T-helper 1 cell treated with Interleukin-12 subunit alpha and Interleukin-12 subunit beta and Interleukin-4 antibody, amounts not matched to agents 30 μg/mL and 1 μg/mL, for 36 hours (primary cell): ENCODE data around the gene PRUNE1.

Experiments
- H3K27ac Mint-ChIP-seq: one replicate; pipeline ENCODE4 v1.8.0; 2021; ENCODE audit warnings: mild to moderate bottlenecking, mixed read lengths
- H3K27me3 Mint-ChIP-seq: one replicate; pipeline ENCODE4 v1.8.0; 2021; ENCODE audit warnings: low read depth, mixed read lengths
- H3K36me3 Mint-ChIP-seq: one replicate; pipeline ENCODE4 v1.8.0; 2021; ENCODE audit warnings: low read depth, mixed read lengths
- H3K4me1 Mint-ChIP-seq: one replicate; pipeline ENCODE4 v1.8.0; 2021; ENCODE audit warnings: low read depth, mixed read lengths
- H3K4me3 Mint-ChIP-seq: one replicate; pipeline ENCODE4 v1.8.0; 2021; ENCODE audit warnings: mild to moderate bottlenecking, moderate library complexity, mixed read lengths
- H3K9me3 Mint-ChIP-seq: one replicate; pipeline ENCODE4 v1.8.0; 2021; ENCODE audit warnings: mixed read lengths

The PRUNE1 gene

DNA sequence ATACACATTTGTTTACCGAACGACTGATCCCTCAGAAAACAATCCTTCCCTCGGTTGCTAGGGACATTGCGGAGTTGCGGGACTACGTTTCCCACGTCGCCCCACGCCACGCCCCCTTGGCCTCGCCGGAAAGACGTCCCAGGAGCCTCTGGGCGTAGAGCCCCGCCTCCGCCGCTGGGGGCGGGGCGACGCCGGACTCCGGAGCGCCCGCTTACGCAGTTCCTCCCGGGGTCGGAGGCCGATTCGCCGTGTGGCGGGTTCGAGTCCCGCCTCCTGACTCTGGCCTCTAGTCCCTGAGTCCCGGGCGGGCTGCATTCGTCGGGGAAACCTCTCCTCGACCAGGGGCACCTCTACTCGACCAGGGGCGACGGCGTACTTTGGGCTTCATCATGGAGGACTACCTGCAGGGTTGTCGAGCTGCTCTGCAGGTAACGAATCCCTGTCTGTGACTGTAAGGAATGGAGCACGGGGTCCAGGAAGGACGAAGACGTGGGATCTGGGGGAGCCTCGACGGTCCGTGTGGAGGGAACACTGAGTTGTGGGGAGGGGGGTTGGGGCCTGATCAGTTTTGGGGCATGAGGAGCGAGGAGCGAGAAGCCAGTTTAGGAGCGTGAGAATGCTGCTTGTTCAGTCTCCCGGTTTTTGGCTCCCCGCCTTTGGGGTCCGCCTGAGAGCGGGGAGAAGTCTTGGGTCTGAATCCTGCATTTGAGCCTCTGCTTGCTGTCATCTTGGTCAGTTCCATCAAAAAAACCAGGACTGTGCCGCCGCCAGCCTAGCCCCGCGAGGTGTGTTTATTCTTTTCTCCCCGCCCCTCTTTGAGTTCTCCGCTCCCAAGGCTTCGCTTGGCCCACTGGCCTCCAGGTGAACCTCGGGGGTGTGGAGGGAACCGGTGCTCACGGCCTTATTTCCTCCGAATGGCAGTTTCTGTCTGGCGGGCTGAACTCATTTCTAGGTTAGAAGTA is at the start of gene PRUNE1:
Gene PRUNE1, plus strand, starts transcription at position 206 of the 962 bp plus-strand sequence. Its CDS starts 184 bp downstream, at position 390.
- Mint-ChIP-seq H3K4me1 (peaks cover 52% of the 10 kb centered on the region), H3K27me3 (no peaks in the 10 kb centered on the region), H3K27ac (peak within 1 kb of the TSS; percentile 93), H3K4me3 (peak within 1 kb of the TSS; percentile 98), H3K9me3 (no peaks in the 10 kb centered on the region), H3K36me3 (peaks cover 14% of the 10 kb centered on the region)

DNA sequence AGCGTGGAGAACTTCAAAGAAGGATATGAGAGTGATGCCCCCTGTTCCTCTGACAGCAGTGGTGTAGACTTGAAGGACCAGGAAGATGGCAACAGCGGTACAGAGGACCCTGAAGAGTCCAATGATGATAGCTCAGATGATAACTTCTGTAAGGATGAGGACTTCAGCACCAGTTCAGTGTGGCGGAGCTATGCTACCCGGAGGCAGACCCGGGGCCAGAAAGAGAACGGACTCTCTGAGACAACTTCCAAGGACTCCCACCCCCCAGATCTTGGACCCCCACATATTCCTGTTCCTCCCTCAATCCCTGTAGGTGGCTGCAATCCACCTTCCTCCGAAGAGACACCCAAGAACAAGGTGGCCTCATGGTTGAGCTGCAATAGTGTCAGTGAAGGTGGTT is 47.6 kb upstream of the PRUNE1 start:
- no peak overlapping the region for H3K27ac Mint-ChIP-seq
- H3K9me3 Mint-ChIP-seq, result no peaks in the 10 kb centered on the region
- no peaks in the 10 kb centered on the region for H3K27me3 Mint-ChIP-seq
- H3K4me3 Mint-ChIP-seq, result no peak overlapping the region
- peaks cover 6% of the 10 kb centered on the region for H3K4me1 Mint-ChIP-seq
- H3K36me3 Mint-ChIP-seq, result peaks cover 58% of the 10 kb centered on the region

- no peak overlapping the region for H3K27ac Mint-ChIP-seq
- peaks cover 6% of the 10 kb centered on the region for H3K4me1 Mint-ChIP-seq
- no peaks in the 10 kb centered on the region for H3K9me3 Mint-ChIP-seq
- H3K4me3 Mint-ChIP-seq, result no peak overlapping the region
- H3K27me3 Mint-ChIP-seq, result no peaks in the 10 kb centered on the region
- peaks cover 65% of the 10 kb centered on the region for H3K36me3 Mint-ChIP-seq
Measured at GRCh38 chr1:150961756-150962155, 46.5 kb upstream of the PRUNE1 start.

DNA sequence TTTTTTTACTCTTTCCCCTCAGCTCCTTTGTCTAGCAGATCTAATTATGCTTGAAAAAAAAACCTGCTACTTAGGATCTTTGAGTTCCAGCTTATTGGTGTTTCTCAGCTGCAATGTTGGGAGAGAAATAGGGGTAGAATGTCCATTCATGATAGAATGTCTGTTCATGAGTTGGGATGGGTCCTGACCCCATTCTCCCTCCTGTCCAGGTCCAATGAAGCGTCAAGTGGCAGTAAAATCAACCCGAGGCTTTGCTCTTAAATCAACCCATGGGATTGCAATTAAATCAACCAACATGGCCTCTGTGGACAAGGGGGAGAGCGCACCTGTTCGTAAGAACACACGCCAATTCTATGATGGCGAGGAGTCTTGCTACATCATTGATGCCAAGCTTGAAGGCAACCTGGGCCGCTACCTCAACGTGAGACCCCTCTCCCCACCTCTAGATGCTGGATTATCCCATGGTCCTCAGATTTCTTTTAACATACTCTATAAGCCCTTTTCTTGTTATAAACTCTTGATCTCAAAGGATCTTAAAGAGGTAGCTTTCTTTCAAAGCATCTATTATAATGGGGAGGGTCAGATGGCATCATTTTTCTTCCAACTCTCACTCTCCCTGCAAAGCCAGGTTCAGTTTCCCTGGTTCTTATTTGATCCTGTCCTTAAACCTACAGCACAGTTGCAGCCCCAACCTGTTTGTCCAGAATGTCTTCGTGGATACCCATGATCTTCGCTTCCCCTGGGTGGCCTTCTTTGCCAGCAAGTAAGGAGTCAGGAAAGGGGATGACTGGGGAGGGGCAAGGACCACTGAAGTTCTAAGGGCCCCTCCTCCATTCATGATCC is 44.7 kb upstream of the PRUNE1 start:
- Mint-ChIP-seq H3K27ac (no peak overlapping the region), H3K36me3 (peaks cover 79% of the 10 kb centered on the region)

DNA sequence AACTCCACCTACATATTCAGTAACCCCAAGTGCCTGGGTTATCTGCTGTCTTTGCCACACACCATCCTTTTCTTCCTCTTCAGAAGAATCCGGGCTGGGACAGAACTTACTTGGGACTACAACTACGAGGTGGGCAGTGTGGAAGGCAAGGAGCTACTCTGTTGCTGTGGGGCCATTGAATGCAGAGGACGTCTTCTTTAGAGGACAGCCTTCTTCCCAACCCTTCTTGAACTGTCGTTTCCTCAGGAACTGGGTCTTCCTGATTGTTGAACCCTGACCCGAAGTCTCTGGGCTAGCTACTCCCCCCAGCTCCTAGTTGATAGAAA is 44.1 kb upstream of the PRUNE1 start:
- Mint-ChIP-seq H3K27me3 (no peaks in the 10 kb centered on the region), H3K4me3 (no peak overlapping the region), H3K27ac (no peak overlapping the region), H3K36me3 (peaks cover 77% of the 10 kb centered on the region), H3K9me3 (no peaks in the 10 kb centered on the region), H3K4me1 (peaks cover 4% of the 10 kb centered on the region)

More for the DNA sequence above, 44.7 kb upstream of the PRUNE1 start:
- no peaks in the 10 kb centered on the region for H3K9me3 Mint-ChIP-seq
- H3K4me1 Mint-ChIP-seq, result peaks cover 4% of the 10 kb centered on the region
- H3K27me3 Mint-ChIP-seq, result no peaks in the 10 kb centered on the region
- no peak overlapping the region for H3K4me3 Mint-ChIP-seq

DNA sequence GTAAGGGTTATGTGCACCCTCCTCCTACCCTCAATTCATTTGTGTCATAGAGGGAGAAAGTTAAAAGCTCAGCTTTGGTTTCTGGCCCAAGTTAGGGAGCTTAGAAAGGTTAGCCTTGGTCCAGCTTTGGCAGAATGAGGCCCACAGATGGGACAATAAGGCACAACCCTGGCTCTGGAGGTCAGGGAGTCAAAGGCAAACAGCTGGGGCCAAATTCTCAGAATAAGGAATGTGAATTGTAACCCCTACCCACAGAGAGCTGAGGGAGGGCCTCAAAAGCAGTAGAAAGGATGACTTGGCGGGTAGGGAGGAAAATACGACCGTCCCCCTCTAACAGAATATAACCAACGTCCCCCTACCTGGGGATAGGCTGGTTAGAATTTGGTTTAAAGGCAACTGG is 42.6 kb upstream of the PRUNE1 start:
- no peaks in the 10 kb centered on the region for H3K9me3 Mint-ChIP-seq
- H3K4me3 Mint-ChIP-seq, result no peak overlapping the region
- H3K4me1 Mint-ChIP-seq, result peaks cover 8% of the 10 kb centered on the region
- peaks cover 66% of the 10 kb centered on the region for H3K36me3 Mint-ChIP-seq
- peak overlapping the region; percentile 31 for H3K27ac Mint-ChIP-seq
- no peaks in the 10 kb centered on the region for H3K27me3 Mint-ChIP-seq

DNA sequence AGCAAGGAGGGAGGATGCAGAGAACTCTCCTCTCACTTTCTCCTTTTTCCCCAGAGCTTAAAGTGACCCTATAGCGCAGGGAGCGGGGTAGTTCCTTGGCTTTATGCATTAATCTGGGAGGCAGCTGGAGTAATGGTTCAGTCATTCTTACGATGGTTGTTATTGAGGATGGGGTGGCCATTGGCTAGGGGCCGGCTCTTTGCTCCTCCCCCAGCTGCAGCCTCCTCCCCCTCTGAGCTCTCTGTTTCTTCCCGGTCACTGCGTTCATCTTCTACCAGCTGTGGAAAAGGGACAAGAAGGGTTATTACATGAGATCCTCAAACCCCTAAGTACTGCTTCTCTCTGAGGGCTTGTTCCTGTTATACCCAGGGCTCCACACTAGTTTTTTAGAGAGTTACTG is 42.2 kb upstream of the PRUNE1 start:
- no peaks in the 10 kb centered on the region for H3K9me3 Mint-ChIP-seq
- peaks cover 64% of the 10 kb centered on the region for H3K36me3 Mint-ChIP-seq
- no peak overlapping the region for H3K4me3 Mint-ChIP-seq
- no peak overlapping the region for H3K27ac Mint-ChIP-seq
- H3K4me1 Mint-ChIP-seq, result peaks cover 12% of the 10 kb centered on the region
- H3K27me3 Mint-ChIP-seq, result no peaks in the 10 kb centered on the region

DNA sequence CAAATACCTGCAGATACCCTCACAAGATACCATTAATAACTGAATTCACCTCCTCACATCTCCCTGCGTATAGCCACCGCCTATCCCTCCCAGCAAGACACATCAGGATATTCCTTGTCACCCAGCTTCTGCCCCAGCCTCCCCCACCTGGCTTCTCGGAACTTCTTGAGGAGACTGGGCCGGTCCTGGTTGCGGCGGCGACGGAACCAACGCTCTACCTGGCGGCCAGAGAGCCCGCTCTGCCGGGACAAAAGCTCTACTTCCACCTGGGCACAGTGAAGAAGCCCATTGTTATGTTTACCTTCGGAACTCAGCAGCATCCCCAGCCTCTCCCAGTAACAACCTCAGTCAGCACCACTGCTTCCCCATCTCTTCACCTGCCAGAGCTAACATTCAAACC is 40.3 kb upstream of the PRUNE1 start:
- Mint-ChIP-seq H3K27ac (no peak overlapping the region), H3K36me3 (peaks cover 60% of the 10 kb centered on the region), H3K4me3 (no peak overlapping the region), H3K9me3 (no peaks in the 10 kb centered on the region), H3K27me3 (no peaks in the 10 kb centered on the region), H3K4me1 (peaks cover 25% of the 10 kb centered on the region)

GRCh38 chr1:150968491-150968890 is 39.8 kb upstream of the PRUNE1 start:
- Mint-ChIP-seq H3K27ac (no peak overlapping the region), H3K4me3 (no peak overlapping the region), H3K27me3 (no peaks in the 10 kb centered on the region)

GRCh38 chr1:150969626-150970025 is 38.6 kb upstream of the PRUNE1 start:
- H3K4me1 Mint-ChIP-seq, result peaks cover 31% of the 10 kb centered on the region
- peaks cover 44% of the 10 kb centered on the region for H3K36me3 Mint-ChIP-seq
- H3K4me3 Mint-ChIP-seq, result no peak overlapping the region
- H3K27ac Mint-ChIP-seq, result no peak overlapping the region
- H3K27me3 Mint-ChIP-seq, result no peaks in the 10 kb centered on the region
- H3K9me3 Mint-ChIP-seq, result no peaks in the 10 kb centered on the region

More at GRCh38 chr1:150968491-150968890, 39.8 kb upstream of the PRUNE1 start:
- Mint-ChIP-seq H3K9me3 (no peaks in the 10 kb centered on the region), H3K36me3 (peaks cover 54% of the 10 kb centered on the region), H3K4me1 (peaks cover 30% of the 10 kb centered on the region)

DNA sequence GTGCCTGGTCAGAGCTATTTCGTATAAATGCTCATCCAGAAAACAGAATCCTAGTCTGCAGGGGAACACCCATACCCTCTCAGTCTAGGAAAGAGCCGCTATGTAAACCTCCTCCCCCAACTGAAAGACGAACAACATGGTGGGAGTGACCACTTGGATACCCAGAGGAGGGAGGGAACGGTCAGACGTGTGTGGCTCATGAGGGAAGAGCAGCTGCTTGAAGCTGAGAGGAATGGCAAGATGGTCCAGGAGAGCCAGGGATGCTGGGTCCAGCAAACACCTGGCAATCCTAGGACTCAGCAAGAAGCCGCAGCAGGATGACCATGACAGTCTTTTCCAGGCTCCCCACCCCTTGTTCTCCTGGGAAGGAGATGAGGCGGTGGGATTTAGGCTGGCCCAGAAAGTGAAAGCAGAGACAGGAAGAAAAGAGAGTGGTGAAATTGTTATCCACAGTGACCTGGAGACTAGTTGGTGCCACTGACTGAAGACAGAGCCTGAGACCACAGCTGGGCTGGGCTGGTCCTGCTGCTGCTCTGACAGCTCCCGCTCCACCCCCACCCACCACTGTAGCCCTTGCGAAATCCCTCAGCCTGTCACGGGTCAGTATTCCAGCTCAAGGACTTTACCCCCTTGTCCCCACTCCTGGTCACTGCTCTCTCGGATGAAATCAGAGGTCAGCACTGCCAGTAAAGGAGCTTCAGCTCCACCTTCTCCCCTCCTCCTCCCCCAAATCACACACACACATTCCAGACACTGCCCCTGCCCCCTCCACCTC is 37.3 kb upstream of the PRUNE1 start:
- Mint-ChIP-seq H3K4me1 (peaks cover 35% of the 10 kb centered on the region), H3K36me3 (peaks cover 35% of the 10 kb centered on the region), H3K27me3 (no peaks in the 10 kb centered on the region), H3K4me3 (peak overlapping the region; percentile 31), H3K27ac (peak overlapping the region; percentile 63), H3K9me3 (no peaks in the 10 kb centered on the region)

- H3K27me3 Mint-ChIP-seq, result no peaks in the 10 kb centered on the region
- H3K36me3 Mint-ChIP-seq, result peaks cover 27% of the 10 kb centered on the region
- peak overlapping the region; percentile 88 for H3K4me3 Mint-ChIP-seq
- H3K27ac Mint-ChIP-seq, result peak overlapping the region; percentile 66
- H3K9me3 Mint-ChIP-seq, result no peaks in the 10 kb centered on the region
- peaks cover 39% of the 10 kb centered on the region for H3K4me1 Mint-ChIP-seq
Measured at GRCh38 chr1:150971583-150972416, 36.4 kb upstream of the PRUNE1 start.

DNA sequence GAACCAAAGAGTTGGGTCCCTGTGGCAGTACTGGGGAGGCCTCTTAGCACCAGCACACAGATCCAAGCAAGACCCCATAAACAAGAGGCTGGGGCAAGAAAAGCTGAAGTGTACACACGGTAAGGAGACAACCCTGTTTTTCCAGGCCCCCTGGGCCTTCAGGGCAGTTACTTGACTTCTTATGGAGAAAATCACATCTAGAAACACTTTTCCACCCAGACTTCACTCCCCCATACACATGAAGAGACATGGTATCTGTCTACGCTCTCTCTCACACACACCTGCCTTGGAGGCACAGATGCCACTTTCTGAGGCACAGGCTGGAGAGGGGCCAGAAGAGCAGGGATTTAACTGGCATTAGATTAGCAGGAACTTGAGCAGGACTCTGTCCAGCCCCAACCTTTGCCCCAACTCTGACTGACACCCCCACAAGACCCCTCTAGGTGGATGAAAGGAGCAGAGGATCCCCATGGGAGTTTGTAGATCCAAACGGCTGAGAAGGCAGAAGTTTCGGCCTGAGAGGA is 35.8 kb upstream of the PRUNE1 start:
- Mint-ChIP-seq H3K27ac (peak overlapping the region; percentile 66), H3K27me3 (no peaks in the 10 kb centered on the region), H3K4me3 (peak overlapping the region; percentile 88), H3K9me3 (no peaks in the 10 kb centered on the region), H3K36me3 (peaks cover 21% of the 10 kb centered on the region), H3K4me1 (peaks cover 46% of the 10 kb centered on the region)
